ENCODE measurements around the gene EHD1. TPM values are rescaled to one million over a fixed set of nuclear protein-coding genes. Genes with fewer than 3 reads are reported as not detected.

Gene EHD1
- total and polyA plus RNA-seq, 9 of the 15 experiments (the other 6 are each of a cell fraction or from before 2014, with no cell fraction given), result 0.46 to 65.0 (median 16.4) TPM

- TF ChIP-seq ATF3 (IDR thresholded peaks at IDR 0.05) (no peak; the same call in 1 of the 2 replicates), ATF3 (CRISPR knock-in tag; conservative IDR thresholded peaks at IDR 0.05) (no peak), TCF3 (CRISPR knock-in tag; IDR thresholded peaks at IDR 0.05) (no peak; the same call in 1 of the 2 replicates), ETV6 (IDR thresholded peaks at IDR 0.05; ENCODE audit: borderline replicate concordance in 1 of 2, low read depth in 2 of 2, low read length in 1 of 2) (no peak), ETV6 (CRISPR knock-in tag; IDR thresholded peaks at IDR 0.05; ENCODE audit: borderline replicate concordance) (no peak), CHCHD3 (CRISPR knock-in tag; IDR thresholded peaks at IDR 0.05) (no peak), L3MBTL2 (IDR thresholded peaks at IDR 0.05) (peak; percentile 57; the same call in 1 of the 2 replicates), RHOXF2B (CRISPR knock-in tag; conservative IDR thresholded peaks at IDR 0.05) (no peak), PHF21A (IDR thresholded peaks at IDR 0.05; ENCODE audit: borderline replicate concordance, low read depth) (peak; percentile 51; the same call in 1 of the 2 replicates), HLTF (IDR thresholded peaks at IDR 0.05) (no peak), SOX6 (IDR thresholded peaks at IDR 0.05) (peak; percentile 28; the same call in 1 of the 2 replicates), PTBP1 (IDR thresholded peaks at IDR 0.05; ENCODE audit: low read depth, low read length) (peak; percentile 80; the same call in 1 of the 2 replicates), ZNF174 (CRISPR knock-in tag; IDR thresholded peaks at IDR 0.05) (no peak), XRCC3 (IDR thresholded peaks at IDR 0.05) (no peak), ZNF224 (CRISPR knock-in tag; IDR thresholded peaks at IDR 0.05) (no peak), BRF1 (IDR thresholded peaks at IDR 0.05; ENCODE audit: borderline replicate concordance, extremely low read depth, insufficient read length) (no peak), ZNF584 (CRISPR knock-in tag; IDR thresholded peaks at IDR 0.05; ENCODE audit: low read depth) (no peak), ZBTB7A (IDR thresholded peaks at IDR 0.05; ENCODE audit: borderline replicate concordance, control insufficient read depth, low read depth, low read length) (peak; percentile 96), CREM (IDR thresholded peaks at IDR 0.05; ENCODE audit: low read depth) (0 out of 2 replicates have a peak, but pooled peaks have one; percentile 43), ESRRB (CRISPR knock-in tag; IDR thresholded peaks at IDR 0.05; ENCODE audit: borderline replicate concordance) (no peak), HDAC3 (IDR thresholded peaks at IDR 0.05; ENCODE audit: borderline replicate concordance, partially characterized antibody) (no peak), HNRNPK (IDR thresholded peaks at IDR 0.05; ENCODE audit: low read depth, low read length, poor library complexity, severe bottlenecking) (no peak)
- TF ChIP-seq, protein P1, sequence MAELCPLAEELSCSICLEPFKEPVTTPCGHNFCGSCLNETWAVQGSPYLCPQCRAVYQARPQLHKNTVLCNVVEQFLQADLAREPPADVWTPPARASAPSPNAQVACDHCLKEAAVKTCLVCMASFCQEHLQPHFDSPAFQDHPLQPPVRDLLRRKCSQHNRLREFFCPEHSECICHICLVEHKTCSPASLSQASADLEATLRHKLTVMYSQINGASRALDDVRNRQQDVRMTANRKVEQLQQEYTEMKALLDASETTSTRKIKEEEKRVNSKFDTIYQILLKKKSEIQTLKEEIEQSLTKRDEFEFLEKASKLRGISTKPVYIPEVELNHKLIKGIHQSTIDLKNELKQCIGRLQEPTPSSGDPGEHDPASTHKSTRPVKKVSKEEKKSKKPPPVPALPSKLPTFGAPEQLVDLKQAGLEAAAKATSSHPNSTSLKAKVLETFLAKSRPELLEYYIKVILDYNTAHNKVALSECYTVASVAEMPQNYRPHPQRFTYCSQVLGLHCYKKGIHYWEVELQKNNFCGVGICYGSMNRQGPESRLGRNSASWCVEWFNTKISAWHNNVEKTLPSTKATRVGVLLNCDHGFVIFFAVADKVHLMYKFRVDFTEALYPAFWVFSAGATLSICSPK (IDR thresholded peaks at IDR 0.05; ENCODE audit: borderline replicate concordance), result no peak
- TF ChIP-seq, protein P2, sequence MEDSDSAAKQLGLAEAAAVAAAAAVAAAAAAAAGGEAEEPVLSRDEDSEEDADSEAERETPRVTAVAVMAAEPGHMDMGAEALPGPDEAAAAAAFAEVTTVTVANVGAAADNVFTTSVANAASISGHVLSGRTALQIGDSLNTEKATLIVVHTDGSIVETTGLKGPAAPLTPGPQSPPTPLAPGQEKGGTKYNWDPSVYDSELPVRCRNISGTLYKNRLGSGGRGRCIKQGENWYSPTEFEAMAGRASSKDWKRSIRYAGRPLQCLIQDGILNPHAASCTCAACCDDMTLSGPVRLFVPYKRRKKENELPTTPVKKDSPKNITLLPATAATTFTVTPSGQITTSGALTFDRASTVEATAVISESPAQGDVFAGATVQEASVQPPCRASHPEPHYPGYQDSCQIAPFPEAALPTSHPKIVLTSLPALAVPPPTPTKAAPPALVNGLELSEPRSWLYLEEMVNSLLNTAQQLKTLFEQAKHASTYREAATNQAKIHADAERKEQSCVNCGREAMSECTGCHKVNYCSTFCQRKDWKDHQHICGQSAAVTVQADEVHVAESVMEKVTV (CRISPR knock-in tag; IDR thresholded peaks at IDR 0.05), result peak; percentile 98
Observed at GRCh38 chr11:64846998-64847666, 31.3 kb downstream of the EHD1 start (continued).

All from K562 (cell line).